NCI-H510A (cell line): Measurements from ENCODE around the gene IL11.
"Not testable (repeated sequence)": the region's sequence is repeated elsewhere in the genome, so short reads cannot be mapped to it uniquely, and the experiment has no call there.

Experiments
- DNase-seq: peaks from one replicate; lab custom pipeline; 2025; lab: John Stamatoyannopoulos, UW

IL11 gene

GRCh38 chr19:55350620-55351315 lies 19.5 kb downstream of the IL11 start:
- no peak for DNase-seq

DNA sequence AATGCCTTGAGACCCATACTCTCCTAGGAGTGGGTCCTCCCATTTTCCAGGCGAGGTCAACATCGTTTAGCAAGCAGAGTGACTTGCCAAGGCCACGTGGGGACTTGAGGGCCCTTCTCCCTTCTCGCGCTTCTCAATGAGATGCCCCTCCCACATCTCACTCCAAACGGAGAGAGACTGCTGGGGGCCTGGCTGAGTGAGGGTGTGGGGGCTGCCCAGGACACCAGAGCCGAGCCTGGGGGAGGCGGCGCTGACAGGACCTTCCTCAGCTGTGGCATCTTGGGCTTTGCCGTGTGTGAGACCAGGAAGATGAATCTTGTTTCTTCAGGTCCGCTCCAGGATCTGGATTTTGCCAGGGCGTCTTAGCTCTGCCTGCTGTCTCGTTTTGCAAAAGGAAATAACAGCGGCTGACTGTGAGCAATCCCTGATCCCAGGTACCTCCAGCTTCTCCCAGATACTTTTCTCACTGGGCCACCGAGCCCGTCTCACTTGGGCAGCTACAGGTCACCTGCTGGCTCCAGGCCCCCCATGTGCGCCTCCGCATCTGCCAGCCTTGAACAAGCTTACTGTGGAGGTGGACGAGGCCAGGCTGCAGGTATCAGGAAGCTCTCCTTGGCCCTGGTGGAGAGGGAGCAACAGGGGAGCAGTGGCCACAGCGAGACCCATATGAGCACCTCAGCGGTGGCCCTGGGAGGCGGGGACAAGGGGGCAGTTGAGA lies 21.8 kb downstream of the IL11 start:
- no peak for DNase-seq

DNA sequence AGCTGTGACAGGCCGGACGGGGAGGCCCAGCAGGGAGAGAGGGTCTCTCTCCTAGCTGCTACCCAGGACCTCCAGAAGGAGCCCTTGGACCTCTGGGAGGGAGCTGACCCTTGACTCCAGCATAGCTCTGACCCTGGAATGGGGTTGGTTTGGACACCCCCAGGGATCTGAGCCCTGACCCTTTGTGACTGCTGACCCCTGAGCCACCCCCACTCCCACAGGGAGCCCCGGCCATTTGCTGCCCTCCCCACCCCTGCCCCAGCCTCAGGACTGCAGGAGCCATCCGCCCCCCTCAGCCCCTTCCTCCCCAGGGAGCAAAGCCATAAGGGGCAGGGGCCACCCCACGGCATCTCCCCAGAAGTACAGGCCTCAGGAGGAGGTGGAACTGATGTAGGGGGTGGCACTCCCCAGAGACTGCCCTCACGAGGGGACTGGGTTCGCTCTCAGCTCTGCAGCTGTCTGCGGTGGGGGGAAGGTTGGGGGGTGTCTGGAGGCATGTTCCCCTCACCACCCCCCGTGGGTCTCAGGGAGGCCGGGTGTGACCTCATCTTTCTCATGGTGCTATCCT lies 22.7 kb downstream of the IL11 start:
- DNase-seq = no peak

- no peak for DNase-seq
Observed at GRCh38 chr19:55346725-55347441, 23.4 kb downstream of the IL11 start.

DNA sequence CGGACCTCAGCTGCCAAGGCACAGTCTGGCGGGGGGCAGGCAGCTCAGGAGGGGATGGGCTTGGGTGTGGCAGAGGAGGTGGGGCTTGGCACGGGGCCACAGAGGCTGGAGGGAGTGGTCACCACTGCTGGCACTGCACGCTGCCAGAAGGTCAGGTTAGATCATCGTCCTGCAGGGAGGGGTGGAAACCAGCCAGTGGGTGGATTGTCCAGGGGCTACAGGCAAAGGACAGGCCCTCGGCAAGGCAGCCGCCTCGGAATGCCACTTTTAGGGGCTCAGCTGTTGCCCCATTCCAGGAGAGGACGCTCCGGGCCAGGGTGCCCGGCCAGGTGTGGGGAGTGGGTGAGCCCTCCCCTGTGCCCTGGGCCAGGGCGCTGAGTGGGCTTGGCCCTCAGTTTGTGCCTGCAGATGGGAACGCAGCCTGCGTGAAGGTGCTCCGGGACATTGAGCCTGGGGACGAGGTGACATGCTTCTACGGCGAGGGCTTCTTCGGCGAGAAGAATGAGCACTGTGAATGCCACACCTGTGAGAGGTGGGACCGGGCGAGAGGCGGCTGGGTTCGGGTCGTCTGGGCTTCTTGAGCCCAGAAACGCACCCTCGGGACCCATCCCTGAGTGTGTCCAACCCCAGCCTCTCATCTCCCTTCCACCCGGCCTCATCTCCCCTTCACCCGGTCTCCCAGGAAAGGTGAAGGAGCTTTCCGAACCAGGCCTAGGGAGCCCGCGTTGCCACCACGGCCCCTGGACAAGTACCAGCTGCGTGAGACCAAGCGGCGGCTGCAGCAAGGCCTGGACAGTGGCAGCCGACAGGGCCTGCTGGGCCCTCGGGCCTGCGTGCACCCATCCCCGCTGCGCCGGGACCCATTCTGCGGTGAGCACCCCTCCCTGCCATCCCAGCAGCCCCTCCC lies 24.2 kb downstream of the IL11 start:
- no peak for DNase-seq

GRCh38 chr19:55345101-55345817 lies 25.0 kb downstream of the IL11 start:
- no peak for DNase-seq

GRCh38 chr19:55344444-55344843 lies 25.8 kb downstream of the IL11 start:
- DNase-seq = no peak

- DNase-seq = no peak
Observed at GRCh38 chr19:55341595-55342531, 28.4 kb downstream of the IL11 start.

DNA sequence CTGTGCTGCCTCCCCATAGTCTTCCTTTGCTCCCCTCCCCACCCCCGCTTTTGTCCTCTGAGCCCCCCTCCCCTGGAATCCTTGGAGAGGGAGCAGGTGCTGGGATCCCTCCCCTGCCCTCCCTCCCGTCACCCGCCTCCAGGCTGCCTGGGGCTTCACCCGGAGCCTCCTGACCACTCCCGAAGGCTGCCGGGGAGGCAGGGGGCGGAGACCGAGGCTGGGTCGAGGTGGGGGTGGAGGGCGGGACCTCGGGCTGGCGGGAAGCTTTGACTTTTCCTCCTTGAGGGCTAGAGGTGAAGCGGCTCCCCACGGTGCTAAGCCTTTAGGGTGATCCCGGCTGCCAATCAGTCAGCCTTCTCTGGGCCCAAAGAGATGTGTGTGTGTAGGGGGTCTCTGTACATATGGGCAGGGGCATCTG lies 29.1 kb downstream of the IL11 start:
- DNase-seq = peak; percentile 94

DNA sequence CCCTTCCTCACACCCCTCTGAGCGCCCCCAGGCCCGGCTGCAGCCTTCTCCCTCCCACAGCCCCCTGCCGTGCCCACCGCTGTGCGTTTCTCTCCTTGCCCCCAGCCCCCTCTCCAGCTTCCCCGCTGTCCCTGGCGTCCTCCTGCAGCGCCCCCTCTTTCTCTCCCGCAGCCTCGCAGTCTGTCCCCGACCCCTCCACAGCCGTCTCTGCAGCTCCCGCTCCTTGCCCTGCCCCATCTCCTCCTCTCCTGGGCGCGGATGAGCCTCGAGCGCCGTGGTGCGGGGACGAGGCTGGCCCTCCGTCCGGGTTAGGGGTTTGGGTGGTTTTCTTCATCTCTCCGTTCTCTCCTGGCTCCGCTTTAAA lies 29.5 kb downstream of the IL11 start:
- peak; percentile 52 for DNase-seq

DNA sequence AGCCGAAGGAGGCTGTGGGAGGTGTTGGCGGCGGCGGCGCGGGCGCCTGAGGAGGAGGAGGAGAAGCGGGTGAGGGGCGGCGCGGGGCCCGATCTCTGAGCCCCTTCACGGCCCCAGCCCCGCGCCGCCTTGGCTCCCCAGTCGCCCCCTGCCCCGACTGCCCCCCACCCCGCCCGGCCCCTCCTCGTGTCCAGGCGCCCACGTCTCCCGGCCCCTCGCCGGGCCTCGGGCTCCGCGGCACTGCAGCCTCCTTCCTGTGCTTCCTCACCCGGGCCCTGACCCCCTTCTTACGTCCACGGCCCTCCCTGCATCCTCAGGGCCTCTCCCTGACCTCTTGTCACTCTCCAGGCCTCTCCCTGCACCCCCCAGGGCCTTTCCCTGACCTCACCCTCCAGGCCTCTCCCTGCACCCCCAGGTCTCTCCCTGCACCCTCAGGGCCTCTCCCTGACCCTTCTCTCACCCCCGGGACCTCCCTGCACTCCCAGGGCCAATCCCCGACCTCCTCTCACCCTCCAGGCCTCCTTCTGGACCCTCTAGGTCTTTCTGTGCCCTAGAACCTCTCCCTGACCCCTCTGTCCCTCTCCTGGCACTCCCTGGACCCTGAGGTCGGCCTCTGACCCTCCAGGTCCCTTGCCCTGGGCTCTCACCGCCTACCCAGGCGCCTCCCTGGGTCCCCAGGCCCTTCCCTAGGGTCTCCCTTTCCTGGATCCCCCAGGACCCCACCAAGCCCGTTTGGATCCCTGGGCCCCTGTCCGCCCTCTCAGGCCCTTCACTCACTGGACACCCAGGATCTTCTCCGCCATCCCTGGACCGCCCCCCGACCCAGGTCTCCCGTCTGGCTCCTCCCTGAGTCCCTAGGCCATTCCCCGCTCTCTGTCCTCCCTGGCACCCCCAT lies 30.1 kb downstream of the IL11 start:
- DNase-seq = no peak

GRCh38 chr19:55339105-55339888 lies 31.0 kb downstream of the IL11 start, which contains the start of gene KMT5C:
Gene KMT5C, plus strand, starts transcription at chr19:55339876. Its CDS starts 2,061 bp downstream, at chr19:55341937.
- peak; percentile 100 for DNase-seq

- DNase-seq = no peak
Observed at GRCh38 chr19:55336101-55336500, 34.2 kb downstream of the IL11 start.

GRCh38 chr19:55333870-55334269 lies 36.4 kb downstream of the IL11 start:
- no peak for DNase-seq

- not testable (repeated sequence) for DNase-seq
Observed at GRCh38 chr19:55329791-55330190, 40.5 kb downstream of the IL11 start.

- DNase-seq = not testable (repeated sequence)
Observed at GRCh38 chr19:55328774-55329318, 41.4 kb downstream of the IL11 start.

- DNase-seq = no peak
Observed at GRCh38 chr19:55325172-55325571, 45.1 kb downstream of the IL11 start, which contains the start of gene TMEM150B. Gene TMEM150B, minus strand, starts transcription at chr19:55325341. Its CDS starts 4,305 bp downstream, at chr19:55321036.
